ENCODE data around the gene REEP2.
A peak's percentile ranks its signal among the peaks of the same experiment; 100 is the strongest.

REEP2 gene

GRCh38 chr5:138490648-138491283 is 51.9 kb downstream of the REEP2 start:
- no peak overlapping the region for H3K9ac ChIP-seq (ENCODE audit: low read length)
- no peak overlapping the region for H3K4me2 ChIP-seq (ENCODE audit: low read depth, low read length, poor library complexity, severe bottlenecking)

GRCh38 chr5:138491284-138491648 is 52.4 kb downstream of the REEP2 start:
- no peaks in the 10 kb centered on the region for H3K9me2 ChIP-seq (replicated peaks; ENCODE audit: insufficient read depth, low read length)
- H3K9ac ChIP-seq (ENCODE audit: low read length): no peak overlapping the region; the same call in 1 of the 2 replicates

More at GRCh38 chr5:138490648-138491283, 51.9 kb downstream of the REEP2 start:
- H2AFZ ChIP-seq (ENCODE audit: low read depth, low read length, severe bottlenecking): no peak overlapping the region
- H3K9me2 ChIP-seq (replicated peaks; ENCODE audit: insufficient read depth, low read length): no peaks in the 10 kb centered on the region
- H3K79me2 ChIP-seq (ENCODE audit: insufficient read depth, low read length): no peaks in the 10 kb centered on the region
- no peak overlapping the region for H3K4me3 ChIP-seq (ENCODE audit: insufficient read depth, low read length, poor library complexity, severe bottlenecking)
- H3K27me3 ChIP-seq (ENCODE audit: low read length): no peaks in the 10 kb centered on the region
- no peaks in the 10 kb centered on the region for H3K36me3 ChIP-seq (ENCODE audit: low read length)
- no peak for TF ChIP-seq CTCF (IDR thresholded peaks at IDR 0.05; ENCODE audit: insufficient read depth, low read length, poor library complexity, severe bottlenecking)
- TF ChIP-seq EZH2phosphoT487 (conservative IDR thresholded peaks at IDR 0.05; ENCODE audit: low read length): no peak
- H3F3A ChIP-seq (ENCODE audit: insufficient read depth): no peaks in the 10 kb centered on the region
- no peaks in the 10 kb centered on the region for H4K20me1 ChIP-seq (ENCODE audit: low read depth, low read length)
- H3K9me3 ChIP-seq (ENCODE audit: insufficient read depth, low read length): no peaks in the 10 kb centered on the region
- no peak overlapping the region for H3K27ac ChIP-seq (ENCODE audit: low read depth, low read length)

GRCh38 chr5:138491669-138492559 is 53.1 kb downstream of the REEP2 start:
- peak overlapping the region; percentile 46 for H3K4me3 ChIP-seq (ENCODE audit: insufficient read depth, low read length, poor library complexity, severe bottlenecking)
- no peaks in the 10 kb centered on the region for H3F3A ChIP-seq (ENCODE audit: insufficient read depth)
- H3K9me2 ChIP-seq (replicated peaks; ENCODE audit: insufficient read depth, low read length): no peaks in the 10 kb centered on the region
- H2AFZ ChIP-seq (ENCODE audit: low read depth, low read length, severe bottlenecking): peak overlapping the region; percentile 48
- H3K79me2 ChIP-seq (ENCODE audit: insufficient read depth, low read length): no peaks in the 10 kb centered on the region
- peak overlapping the region; percentile 41 for H3K4me2 ChIP-seq (ENCODE audit: low read depth, low read length, poor library complexity, severe bottlenecking)
- TF ChIP-seq EZH2phosphoT487 (conservative IDR thresholded peaks at IDR 0.05; ENCODE audit: low read length): no peak
- no peak for TF ChIP-seq CTCF (IDR thresholded peaks at IDR 0.05; ENCODE audit: insufficient read depth, low read length, poor library complexity, severe bottlenecking)
- no peaks in the 10 kb centered on the region for H3K9me3 ChIP-seq (ENCODE audit: insufficient read depth, low read length)
- H3K27ac ChIP-seq (ENCODE audit: low read depth, low read length): no peak overlapping the region
- no peaks in the 10 kb centered on the region for H3K27me3 ChIP-seq (ENCODE audit: low read length)
- peak overlapping the region; percentile 57 for H3K9ac ChIP-seq (ENCODE audit: low read length)
- no peaks in the 10 kb centered on the region for H4K20me1 ChIP-seq (ENCODE audit: low read depth, low read length)
- H3K36me3 ChIP-seq (ENCODE audit: low read length): no peaks in the 10 kb centered on the region

More at GRCh38 chr5:138491284-138491648, 52.4 kb downstream of the REEP2 start:
- Histone ChIP-seq H2AFZ (ENCODE audit: low read depth, low read length, severe bottlenecking) (no peak overlapping the region), H3K79me2 (ENCODE audit: insufficient read depth, low read length) (no peaks in the 10 kb centered on the region), H3K27me3 (ENCODE audit: low read length) (no peaks in the 10 kb centered on the region), H3K4me3 (ENCODE audit: insufficient read depth, low read length, poor library complexity, severe bottlenecking) (no peak overlapping the region), H3K36me3 (ENCODE audit: low read length) (no peaks in the 10 kb centered on the region), H3F3A (ENCODE audit: insufficient read depth) (no peaks in the 10 kb centered on the region), H4K20me1 (ENCODE audit: low read depth, low read length) (no peaks in the 10 kb centered on the region), H3K4me2 (ENCODE audit: low read depth, low read length, poor library complexity, severe bottlenecking) (peak overlapping the region; percentile 41), H3K9me3 (ENCODE audit: insufficient read depth, low read length) (no peaks in the 10 kb centered on the region), H3K27ac (ENCODE audit: low read depth, low read length) (no peak overlapping the region)
- TF ChIP-seq EZH2phosphoT487 (conservative IDR thresholded peaks at IDR 0.05; ENCODE audit: low read length) (no peak), CTCF (IDR thresholded peaks at IDR 0.05; ENCODE audit: insufficient read depth, low read length, poor library complexity, severe bottlenecking) (no peak)

All from SU-DHL-6 (cell line).